GM12878 (cell line): ENCODE measurements around the gene AMDHD2. TPM values are rescaled to one million over a fixed set of nuclear protein-coding genes. Genes with fewer than 3 reads are reported as not detected.

ENCODE experiments used
- ATAC-seq: fragments of 200-7000 bp; cut with Tn5 transposase; 3 replicates; pipeline ENCODE4 v1.9.1; 2020; ENCODE audit warnings: mild to moderate bottlenecking, moderate library complexity
- BruUV-seq: library from RNA; stranded (reverse); fragments of 400-500 nt; replicated peaks from 2 replicates; lab custom pipeline; 2021; lab: Mats Ljungman, UMichigan
- CTCF ChIA-PET: fragments of 300-600 bp; sonication (Branson Sonifier 250); formaldehyde crosslinking; extraction: SDS; loops from one replicate; lab custom pipeline; 2021; ENCODE audit warnings: inconsistent platforms; lab: Yijun Ruan, JAX
- POLR2A ChIA-PET: fragments of 350-600 bp; formaldehyde crosslinking; extraction: SDS; loops from one replicate; lab custom pipeline; 2021; ENCODE audit warnings: inconsistent platforms; lab: Charles Lee
- RAD21 ChIA-PET: fragments of 300-600 bp; sonication (Branson Sonifier 250); formaldehyde crosslinking; loops from one replicate; lab custom pipeline; 2023; ENCODE audit warnings: antibody characterized with exemption; ENCODE audit not compliant: unreplicated experiment; lab: Charles Lee
- SMC1A ChIA-PET: fragments of 300-600 bp; sonication (Branson Sonifier 250); formaldehyde crosslinking; loops from one replicate; lab custom pipeline; 2023; ENCODE audit not compliant: unreplicated experiment, uncharacterized antibody; lab: Charles Lee
- DNase-seq: peaks from one replicate; pipeline ENCODE4 v3.0.0-alpha.2; 2011; ENCODE audit warnings: low read depth, low spot score
- FAIRE-seq: peaks from 3 replicates; lab custom pipeline; 2011; peaks lifted over from hg19 to GRCh38; lab: Jason Lieb, UNC
- H2AFZ ChIP-seq: 2 replicates; pipeline ENCODE4 v1.6.0; 2011; ENCODE audit warnings: low read depth, low read length, control low read depth; ENCODE audit not compliant: control insufficient read depth
- H3K27ac ChIP-seq: 2 replicates; pipeline ENCODE4 v1.5.1; 2011; ENCODE audit warnings: control low read depth; ENCODE audit not compliant: control insufficient read depth, insufficient read depth
- H3K27me3 ChIP-seq, 2 experiments: replicated peaks in 1 of 2; 2 replicates each; pipeline versions ENCODE4 v1.6.0 to v1.6.1; 2011; ENCODE audit warnings: low read length in 1 of 2; ENCODE audit not compliant: control insufficient read depth in 2 of 2, insufficient read depth in 2 of 2
- H3K36me3 ChIP-seq, 2 experiments: 2 replicates each; pipeline ENCODE4 v1.5.1; 2011; ENCODE audit warnings: low read length in 1 of 2; ENCODE audit not compliant: control insufficient read depth in 2 of 2, insufficient read depth in 2 of 2
- H3K4me1 ChIP-seq: 2 replicates; pipeline ENCODE4 v1.6.1; 2011; ENCODE audit warnings: mild to moderate bottlenecking, low read length, moderate library complexity, mixed read lengths; ENCODE audit not compliant: control insufficient read depth, insufficient read depth
- H3K4me2 ChIP-seq: 2 replicates; pipeline ENCODE4 v1.6.0; 2011; ENCODE audit warnings: control low read depth; ENCODE audit not compliant: control insufficient read depth, insufficient read depth
- H3K4me3 ChIP-seq: fragments of 200-600 bp; sonication (generic); 2 replicates; pipeline ENCODE4 v1.5.1; 2016
- H3K79me2 ChIP-seq: 2 replicates; pipeline ENCODE4 v1.6.0; 2011; ENCODE audit warnings: low read length; ENCODE audit not compliant: control insufficient read depth, insufficient read depth
- H3K9ac ChIP-seq: 2 replicates; pipeline ENCODE4 v1.8.0; 2011; ENCODE audit warnings: low read length, control low read depth, mixed read lengths; ENCODE audit not compliant: control insufficient read depth, insufficient read depth
- H3K9me3 ChIP-seq: replicated peaks from 3 replicates; pipeline ENCODE4 v1.5.1; 2011; ENCODE audit warnings: mild to moderate bottlenecking, low read length; ENCODE audit not compliant: control insufficient read depth, insufficient read depth
- H4K20me1 ChIP-seq: 2 replicates; pipeline ENCODE4 v1.6.0; 2011; ENCODE audit not compliant: control insufficient read depth, insufficient read depth
- ATF7 ChIP-seq: fragments of 450-650 bp; IDR thresholded peaks from 2 replicates; pipeline ENCODE4 v1.6.1; 2016; ENCODE audit warnings: low read depth, mild to moderate bottlenecking
- CBFB ChIP-seq: IDR thresholded peaks from 2 replicates; pipeline ENCODE4 v1.6.1; 2016; ENCODE audit warnings: antibody characterized with exemption, low read depth
- EGR1 ChIP-seq, 2 experiments: IDR thresholded peaks; 1 replicate in 1 of 2; 2 replicates in 1 of 2; pipeline ENCODE4 v1.6.1; 2011 to 2012; ENCODE audit warnings: low read depth in 2 of 2, low read length in 2 of 2, borderline replicate concordance in 1 of 2, mild to moderate bottlenecking in 1 of 2, moderate library complexity in 1 of 2
- KDM1A ChIP-seq: fragments of 200-600 bp; sonication (generic); IDR thresholded peaks from 2 replicates; pipeline ENCODE4 v1.6.1; 2016; ENCODE audit warnings: borderline replicate concordance
- MXI1 ChIP-seq: fragments of 150-350 bp; IDR thresholded peaks from 2 replicates; pipeline ENCODE4 v1.6.1; 2011; ENCODE audit warnings: low read depth, mild to moderate bottlenecking, inconsistent platforms, low read length, improper control_type of control experiment
- NFYB ChIP-seq: IDR thresholded peaks from 2 replicates; pipeline ENCODE4 v1.6.1; 2011; ENCODE audit warnings: low read depth, mild to moderate bottlenecking, low read length, improper control_type of control experiment, moderate library complexity; ENCODE audit not compliant: insufficient read depth
- PRDM15 ChIP-seq: fragments of 450-650 bp; formaldehyde crosslinking; IDR thresholded peaks from 2 replicates; pipeline ENCODE4 v1.4.0; 2020; ENCODE audit warnings: mild to moderate bottlenecking, moderate library complexity
- USF1 ChIP-seq: IDR thresholded peaks from 2 replicates; pipeline ENCODE4 v1.6.1; 2011; ENCODE audit warnings: borderline replicate concordance, low read depth, mild to moderate bottlenecking, moderate library complexity, mixed read lengths, low read length; ENCODE audit not compliant: insufficient read depth; ENCODE audit errors: extremely low read length
- YY1 ChIP-seq: IDR thresholded peaks from 2 replicates; pipeline ENCODE4 v1.6.1; 2011; ENCODE audit warnings: low read depth, mild to moderate bottlenecking, low read length
- ZNF207 ChIP-seq: fragments of 450-650 bp; IDR thresholded peaks from 2 replicates; pipeline ENCODE4 v1.6.1; 2014; ENCODE audit warnings: antibody characterized with exemption, mild to moderate bottlenecking, borderline replicate concordance
- ZZZ3 ChIP-seq: IDR thresholded peaks from 2 replicates; pipeline ENCODE4 v1.6.1; 2011; ENCODE audit warnings: low read depth; ENCODE audit not compliant: control insufficient read depth, insufficient read length
- WGBS: methylation state at CpG from one replicate; pipeline ENCODE4 v1.1.6; 2016; ENCODE audit warnings: low lambda C conversion rate; ENCODE audit not compliant: insufficient replicate concordance, insufficient coverage; ENCODE audit errors: missing lambda C conversion rate; 5-methylcytosine and 5-hydroxymethylcytosine counted together
- in situ Hi-C: fragments of 300-500 bp; cut with MboI; formaldehyde crosslinking; loops from 9 replicates; pipeline ENCODE4 v1.14.3; 2018; ENCODE audit warnings: mixed read lengths
- intact Hi-C: fragments of 100-400 bp; cut with micrococcal nuclease; formaldehyde crosslinking; loops from one replicate; pipeline ENCODE4 v1.14.2; 2022; ENCODE audit not compliant: unreplicated experiment
- polyA plus RNA-seq, 11 experiments: library from polyadenylated mRNA; depleted of rRNA in 4 of 11; unstranded in 6 of 11; stranded (reverse) in 5 of 11; fragments of >200 nt; fragmentation: Nextera tagmentation in 4 of 11; fragmentation: Illumina TruSeq in 1 of 11; extraction: Ambion mirVana in 4 of 11; extraction: Trizol in 1 of 11; gene quantifications; 1 replicate in 1 of 11; 2 replicates in 10 of 11; pipeline versions ENCODE4 v1.2.1 to v1.2.3, GENCODE V29; 2011 to 2016; ENCODE audit warnings: inconsistent platforms in 2 of 11, missing spikeins in 2 of 11, low read depth in 1 of 11
- total RNA-seq, 4 experiments: library from RNA; depleted of rRNA in 3 of 4; stranded (reverse); fragments of >200 nt in 3 of 4; fragmentation: Illumina TruSeq in 1 of 4; extraction: Trizol in 1 of 4; gene quantifications; 2 replicates each; pipeline versions ENCODE4 v1.2.1 to v1.2.3, GENCODE V29; 2013 to 2021
- TF ChIP-seq, protein P1 (sequence below): fragments of 450-650 bp; IDR thresholded peaks from 2 replicates; pipeline ENCODE4 v1.6.1; 2018; ENCODE audit warnings: mild to moderate bottlenecking, low read depth, moderate library complexity; ENCODE audit not compliant: partially characterized antibody
- TF ChIP-seq, protein P2 (sequence below): IDR thresholded peaks from 2 replicates; pipeline ENCODE4 v1.6.1; 2011; ENCODE audit warnings: mild to moderate bottlenecking, low read depth, low read length, moderate library complexity; ENCODE audit not compliant: insufficient replicate concordance

The AMDHD2 gene
- total and polyA plus RNA-seq, 10 of the 15 experiments (the other 5 are each of a cell fraction or from before 2014, with no cell fraction given), result 0.60 to 41.8 (median 24.3) TPM; not detected in 1

DNA sequence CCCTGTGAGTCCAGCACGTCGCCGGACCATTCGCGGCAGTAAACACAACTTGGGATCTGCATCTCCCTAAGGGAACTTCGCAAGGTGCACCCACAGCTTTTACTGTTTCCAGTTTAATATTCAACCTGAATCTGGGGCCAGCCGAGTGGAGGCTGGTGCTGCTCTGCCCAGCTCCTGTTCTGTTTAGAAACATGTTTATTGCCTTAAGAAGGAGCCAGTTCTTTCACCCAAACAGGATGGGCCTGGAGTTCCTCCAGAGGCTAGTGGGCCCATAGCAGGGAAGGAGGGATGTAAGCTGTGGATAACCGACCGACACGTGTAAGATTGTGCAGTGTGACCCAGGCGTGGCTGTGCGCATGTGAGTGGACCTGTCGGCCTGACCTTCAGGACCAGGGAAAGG, 27.9 kb upstream of the AMDHD2 start (continued):
- TF ChIP-seq PRDM15 (CRISPR knock-in tag) (no peak), ATF7 (no peak)
- TF ChIP-seq, all 136 proteins: peak for 0

GRCh38 chr16:2493605-2494004, 26.6 kb upstream of the AMDHD2 start:
- H3K9ac ChIP-seq, result no peak overlapping the region
- ChIA-PET POLR2A (no interaction called here), CTCF (no interaction called here), RAD21 (no interaction called here), SMC1A (no interaction called here)
- no peak overlapping the region for H3K4me3 ChIP-seq
- BruUV-seq, result no TSS peak
- no peak overlapping the region for H3K27ac ChIP-seq
- intact Hi-C loops, result no loop called here
- no peaks in the 10 kb centered on the region for H3K4me1 ChIP-seq
- H3K4me2 ChIP-seq, result no peak overlapping the region
- TF ChIP-seq, protein P1, sequence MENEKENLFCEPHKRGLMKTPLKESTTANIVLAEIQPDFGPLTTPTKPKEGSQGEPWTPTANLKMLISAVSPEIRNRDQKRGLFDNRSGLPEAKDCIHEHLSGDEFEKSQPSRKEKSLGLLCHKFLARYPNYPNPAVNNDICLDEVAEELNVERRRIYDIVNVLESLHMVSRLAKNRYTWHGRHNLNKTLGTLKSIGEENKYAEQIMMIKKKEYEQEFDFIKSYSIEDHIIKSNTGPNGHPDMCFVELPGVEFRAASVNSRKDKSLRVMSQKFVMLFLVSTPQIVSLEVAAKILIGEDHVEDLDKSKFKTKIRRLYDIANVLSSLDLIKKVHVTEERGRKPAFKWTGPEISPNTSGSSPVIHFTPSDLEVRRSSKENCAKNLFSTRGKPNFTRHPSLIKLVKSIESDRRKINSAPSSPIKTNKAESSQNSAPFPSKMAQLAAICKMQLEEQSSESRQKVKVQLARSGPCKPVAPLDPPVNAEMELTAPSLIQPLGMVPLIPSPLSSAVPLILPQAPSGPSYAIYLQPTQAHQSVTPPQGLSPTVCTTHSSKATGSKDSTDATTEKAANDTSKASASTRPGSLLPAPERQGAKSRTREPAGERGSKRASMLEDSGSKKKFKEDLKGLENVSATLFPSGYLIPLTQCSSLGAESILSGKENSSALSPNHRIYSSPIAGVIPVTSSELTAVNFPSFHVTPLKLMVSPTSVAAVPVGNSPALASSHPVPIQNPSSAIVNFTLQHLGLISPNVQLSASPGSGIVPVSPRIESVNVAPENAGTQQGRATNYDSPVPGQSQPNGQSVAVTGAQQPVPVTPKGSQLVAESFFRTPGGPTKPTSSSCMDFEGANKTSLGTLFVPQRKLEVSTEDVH, result no peak
- TF ChIP-seq EGR1 (IDR thresholded peaks at IDR 0.05; ENCODE audit: borderline replicate concordance in 1 of 2, low read depth in 2 of 2, low read length in 2 of 2) (no peak), ZZZ3 (no peak), ZNF207 (no peak), USF1 (no peak), YY1 (no peak), MXI1 (no peak), CBFB (no peak), NFYB (no peak), KDM1A (no peak)
- TF ChIP-seq, protein P2, sequence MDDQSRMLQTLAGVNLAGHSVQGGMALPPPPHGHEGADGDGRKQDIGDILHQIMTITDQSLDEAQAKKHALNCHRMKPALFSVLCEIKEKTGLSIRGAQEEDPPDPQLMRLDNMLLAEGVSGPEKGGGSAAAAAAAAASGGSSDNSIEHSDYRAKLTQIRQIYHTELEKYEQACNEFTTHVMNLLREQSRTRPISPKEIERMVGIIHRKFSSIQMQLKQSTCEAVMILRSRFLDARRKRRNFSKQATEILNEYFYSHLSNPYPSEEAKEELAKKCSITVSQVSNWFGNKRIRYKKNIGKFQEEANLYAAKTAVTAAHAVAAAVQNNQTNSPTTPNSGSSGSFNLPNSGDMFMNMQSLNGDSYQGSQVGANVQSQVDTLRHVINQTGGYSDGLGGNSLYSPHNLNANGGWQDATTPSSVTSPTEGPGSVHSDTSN, result no peak
- peaks cover 0 to 11% of the 10 kb centered on the region in 2 experiments; a peak in 2 of 4 replicates for H3K36me3 ChIP-seq
- H3K79me2 ChIP-seq, result no peaks in the 10 kb centered on the region
- no peaks in the 10 kb centered on the region for H3K9me3 ChIP-seq
- DNase-seq (no peak), FAIRE-seq (no peak), ATAC-seq (no peak)
- WGBS, result 86% methylated on average over 6 of the region's 6 CpGs
- no peaks in the 10 kb centered on the region for H3K27me3 ChIP-seq
- no peak overlapping the region for H2AFZ ChIP-seq
- in situ Hi-C loops, result loop anchor here (10.0 kb wide), 1 partner anchor 479 kb away; the partner anchor contains the start of gene NPW
- H4K20me1 ChIP-seq, result no peaks in the 10 kb centered on the region
